Pulmonary artery endothelial cell (primary cell): Measurements from ENCODE around the gene THBS2. TPM values are rescaled to one million over a fixed set of nuclear protein-coding genes. Genes with fewer than 3 reads are reported as not detected.
"Not testable (repeated sequence)": the region's sequence is repeated elsewhere in the genome, so short reads cannot be mapped to it uniquely, and the experiment has no call there.

ENCODE experiments used
- DNase-seq: peaks from one replicate; pipeline ENCODE4 v3.0.0-alpha.2; 2011; ENCODE audit warnings: low read depth, low spot score
- total RNA-seq: library from RNA; depleted of rRNA; stranded (reverse); fragments of >200 nt; gene quantifications from 2 replicates; pipeline ENCODE4 v1.2.3, GENCODE V29; 2014

The THBS2 gene
- total RNA-seq, 1 donor from 2014 or later = 7.9 TPM

- DNase-seq = no peak
These were observed 19.9 kb upstream of the THBS2 start for GRCh38 chr6:169273511-169273910.

GRCh38 chr6:169271877-169272216 is 18.2 kb upstream of the THBS2 start:
- DNase-seq = no peak

- no peak for DNase-seq
These were observed 17.7 kb upstream of the THBS2 start for GRCh38 chr6:169271158-169271876.

GRCh38 chr6:169270077-169270380 is 16.4 kb upstream of the THBS2 start:
- DNase-seq = not testable (repeated sequence)

GRCh38 chr6:169269180-169270076 is 15.8 kb upstream of the THBS2 start:
- no peak for DNase-seq

- no peak for DNase-seq
These were observed 14.6 kb upstream of the THBS2 start for GRCh38 chr6:169268276-169268675.

- DNase-seq = no peak
These were observed 13.3 kb upstream of the THBS2 start for GRCh38 chr6:169266746-169267591.

- DNase-seq = no peak
These were observed 12.6 kb upstream of the THBS2 start for GRCh38 chr6:169266261-169266660.

GRCh38 chr6:169265486-169266131 is 12.0 kb upstream of the THBS2 start:
- DNase-seq = no peak

- DNase-seq = no peak
These were observed 10.4 kb upstream of the THBS2 start for GRCh38 chr6:169263836-169264608.

GRCh38 chr6:169263374-169263773 is 9.7 kb upstream of the THBS2 start:
- DNase-seq = no peak

GRCh38 chr6:169262602-169263001 is 9.0 kb upstream of the THBS2 start:
- not testable (repeated sequence) for DNase-seq

- no peak for DNase-seq
These were observed 2.9 kb upstream of the THBS2 start for GRCh38 chr6:169256518-169256917.

GRCh38 chr6:169256061-169256460 is 2.4 kb upstream of the THBS2 start:
- DNase-seq = no peak

GRCh38 chr6:169255643-169256042 is 2.0 kb upstream of the THBS2 start:
- DNase-seq = no peak

- DNase-seq = no peak
These were observed 1.0 kb upstream of the THBS2 start for GRCh38 chr6:169254456-169255316.

GRCh38 chr6:169252505-169253189 is 999 bp downstream of the THBS2 start:
- DNase-seq = no peak

- no peak for DNase-seq
These were observed 1.7 kb downstream of the THBS2 start for GRCh38 chr6:169251822-169252504.
